NB4 (cell line): ENCODE measurements around the gene NPAS2.

Experiments
- DNase-seq: peaks from one replicate; pipeline ENCODE4 v3.0.0; 2010; ENCODE audit warnings: low read depth
- H3K4me3 ChIP-seq: one replicate; pipeline ENCODE4 v1.5.1; 2011; ENCODE audit warnings: mild to moderate bottlenecking, low read depth, low read length, moderate library complexity
- CTCF ChIP-seq: IDR thresholded peaks from one replicate; pipeline ENCODE4 v1.5.1; 2012; ENCODE audit warnings: low read depth, low read length
- MAX ChIP-seq: IDR thresholded peaks from 2 replicates; pipeline ENCODE4 v1.6.1; 2011; ENCODE audit warnings: low read depth, low read length
- MYC ChIP-seq: IDR thresholded peaks from 2 replicates; pipeline ENCODE4 v1.6.1; 2011; ENCODE audit warnings: low read depth, low read length
- POLR2A ChIP-seq: IDR thresholded peaks from 2 replicates; pipeline ENCODE4 v1.6.1; 2011; ENCODE audit warnings: mild to moderate bottlenecking; ENCODE audit not compliant: insufficient read length; ENCODE audit errors: extremely low read depth

Gene NPAS2

GRCh38 chr2:100791294-100791935 lies 28.5 kb upstream of the NPAS2 start:
- TF ChIP-seq MAX (no peak), POLR2A (no peak), MYC (no peak), CTCF (no peak)
- no peak for DNase-seq
- no peak overlapping the region for H3K4me3 ChIP-seq

- H3K4me3 ChIP-seq, result no peak overlapping the region
- DNase-seq, result no peak
- TF ChIP-seq MAX, result no peak
- no peak for TF ChIP-seq POLR2A
- no peak for TF ChIP-seq CTCF
- TF ChIP-seq MYC, result no peak
Observed at GRCh38 chr2:100791936-100792308, 28.0 kb upstream of the NPAS2 start.

GRCh38 chr2:100793220-100793619 lies 26.7 kb upstream of the NPAS2 start:
- no peak for DNase-seq
- H3K4me3 ChIP-seq, result no peak overlapping the region
- TF ChIP-seq MAX, result no peak
- TF ChIP-seq MYC, result no peak
- TF ChIP-seq POLR2A, result no peak
- TF ChIP-seq CTCF, result no peak

- no peak overlapping the region for H3K4me3 ChIP-seq
- no peak for DNase-seq
- TF ChIP-seq MAX (no peak), CTCF (no peak)
Observed at GRCh38 chr2:100793982-100794381, 26.0 kb upstream of the NPAS2 start.

- H3K4me3 ChIP-seq, result no peak overlapping the region
- no peak for TF ChIP-seq MAX
- TF ChIP-seq CTCF, result no peak
- TF ChIP-seq POLR2A, result no peak
- TF ChIP-seq MYC, result no peak
- DNase-seq, result no peak
Observed at GRCh38 chr2:100796499-100797100, 23.3 kb upstream of the NPAS2 start.

- TF ChIP-seq CTCF (no peak), MAX (no peak), MYC (no peak), POLR2A (no peak)
- no peak overlapping the region for H3K4me3 ChIP-seq
- DNase-seq, result no peak
Observed at GRCh38 chr2:100799686-100800085, 20.3 kb upstream of the NPAS2 start.
